ENCODE data around the gene TSPAN19.

Gene TSPAN19

GRCh38 chr12:85036234-85036707 is at the start of gene TSPAN19, which contains the start of gene LRRIQ1:
Gene TSPAN19, minus strand, starts transcription at chr12:85036277. Its CDS starts 6,331 bp downstream, at chr12:85029946.
Gene LRRIQ1, plus strand, starts transcription at chr12:85036351. Its CDS starts 1,826 bp downstream, at chr12:85038177.
- H3K4me3 ChIP-seq (ENCODE audit: low read depth, low read length), result peak within 1 kb of the TSS; percentile 66
- peak; percentile 83 for DNase-seq (ENCODE audit: low read depth)
- no peak for TF ChIP-seq CTCF (IDR thresholded peaks at IDR 0.05; ENCODE audit: insufficient read depth, low read depth, low read length, missing control alignments)

GRCh38 chr12:85085066-85085465 is 49.0 kb upstream of the TSPAN19 start:
- DNase-seq (ENCODE audit: low read depth), result no peak

GRCh38 chr12:85076688-85077430 is 40.8 kb upstream of the TSPAN19 start:
- peak; percentile 17 for DNase-seq (ENCODE audit: low read depth)
- peak; percentile 27 for TF ChIP-seq CTCF (IDR thresholded peaks at IDR 0.05; ENCODE audit: insufficient read depth, low read depth, low read length, missing control alignments)
- H3K4me3 ChIP-seq (ENCODE audit: low read depth, low read length), result no peak overlapping the region

More at GRCh38 chr12:85085066-85085465, 49.0 kb upstream of the TSPAN19 start:
- H3K4me3 ChIP-seq (ENCODE audit: low read depth, low read length), result no peak overlapping the region
- no peak for TF ChIP-seq CTCF (IDR thresholded peaks at IDR 0.05; ENCODE audit: insufficient read depth, low read depth, low read length, missing control alignments)

DNA sequence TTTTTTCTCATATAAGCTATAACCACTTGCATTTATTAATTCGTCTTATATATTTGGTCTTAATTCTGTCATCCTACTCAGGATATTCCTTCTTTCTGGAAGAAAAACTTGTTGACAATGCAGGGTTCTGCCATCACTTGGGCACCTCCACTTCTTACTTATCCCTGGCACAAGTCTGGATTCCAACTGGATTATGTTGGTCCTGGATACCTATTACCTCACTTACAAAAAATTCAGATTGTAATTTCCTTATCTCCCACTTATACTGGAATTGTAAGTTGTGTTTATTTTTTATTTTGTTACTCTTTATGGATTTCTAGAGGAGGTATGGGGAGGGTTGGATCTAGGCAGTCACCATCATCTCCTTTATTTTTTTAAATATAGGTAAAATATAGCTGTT is 36.7 kb upstream of the TSPAN19 start:
- no peak for TF ChIP-seq CTCF (IDR thresholded peaks at IDR 0.05; ENCODE audit: insufficient read depth, low read depth, low read length, missing control alignments)
- H3K4me3 ChIP-seq (ENCODE audit: low read depth, low read length), result no peak overlapping the region
- no peak for DNase-seq (ENCODE audit: low read depth)

GRCh38 chr12:85065837-85066482 is 29.9 kb upstream of the TSPAN19 start:
- no peak for TF ChIP-seq CTCF (IDR thresholded peaks at IDR 0.05; ENCODE audit: insufficient read depth, low read depth, low read length, missing control alignments)
- DNase-seq (ENCODE audit: low read depth), result no peak
- no peak overlapping the region for H3K4me3 ChIP-seq (ENCODE audit: low read depth, low read length)

DNA sequence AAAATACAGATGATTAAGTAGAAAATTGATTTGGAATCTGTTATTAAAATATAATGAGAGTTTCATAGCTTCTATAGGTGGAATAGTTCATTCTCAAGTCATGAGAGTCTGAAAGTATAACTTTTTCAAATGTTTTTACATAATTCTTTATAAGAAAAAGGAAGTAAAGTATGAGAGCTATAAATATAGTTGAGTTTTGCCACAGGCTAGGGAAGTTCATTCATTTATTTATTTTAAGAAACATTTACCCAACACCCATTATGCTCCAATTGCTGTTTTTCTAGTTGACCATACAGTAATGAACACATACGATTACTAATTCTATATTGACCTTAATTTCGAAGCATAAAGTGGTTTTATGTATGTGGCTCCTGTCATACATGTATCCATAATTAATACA is 24.8 kb upstream of the TSPAN19 start:
- no peak overlapping the region for H3K4me3 ChIP-seq (ENCODE audit: low read depth, low read length)
- no peak for TF ChIP-seq CTCF (IDR thresholded peaks at IDR 0.05; ENCODE audit: insufficient read depth, low read depth, low read length, missing control alignments)
- DNase-seq (ENCODE audit: low read depth), result no peak
